Urinary bladder (tissue), 4 donors: Measurements from ENCODE around the gene RBBP4. TPM values are rescaled to one million over a fixed set of nuclear protein-coding genes. Genes with fewer than 3 reads are reported as not detected.
"Not testable (repeated sequence)": the region's sequence is repeated elsewhere in the genome, so short reads cannot be mapped to it uniquely, and the experiment has no call there.

Experiments used
- DNase-seq: peaks from one replicate; pipeline ENCODE4 v3.0.0-alpha.2; 2015; ENCODE audit errors: extremely low spot score
- H3K27ac ChIP-seq: one replicate; pipeline ENCODE4 v1.5.1; 2013; ENCODE audit warnings: low read depth, mild to moderate bottlenecking, moderate library complexity
- H3K36me3 ChIP-seq: one replicate; pipeline ENCODE4 v1.6.1; 2013; ENCODE audit warnings: mild to moderate bottlenecking, moderate library complexity; ENCODE audit not compliant: insufficient read depth
- H3K4me1 ChIP-seq: one replicate; pipeline ENCODE4 v1.6.1; 2013; ENCODE audit warnings: mild to moderate bottlenecking, moderate library complexity; ENCODE audit not compliant: insufficient read depth
- H3K4me3 ChIP-seq: one replicate; pipeline ENCODE4 v1.5.1; 2013; ENCODE audit warnings: low read depth, low read length
- WGBS: extraction: QIAGEN DNeasy Blood & Tissue Kit; methylation state at CpG from one replicate; pipeline ENCODE4 v1.1.7; 2013; 5-methylcytosine and 5-hydroxymethylcytosine counted together
- polyA plus RNA-seq: library from polyadenylated mRNA; stranded (reverse); fragments of 200-250 nt; gene quantifications from one replicate; pipeline ENCODE4 v1.2.3, GENCODE V29; 2013
- total RNA-seq: library from RNA; depleted of rRNA; stranded (reverse); fragments of >200 nt; gene quantifications from one replicate; pipeline ENCODE4 v1.2.3, GENCODE V29; 2014
- donor health status: healthy with polysubstance abuse.
- donor health status: healthy.

Gene RBBP4
- total and polyA plus RNA-seq, 2 donors = 82.6 to 151 TPM

- WGBS = 91% methylated on average over 1 of the region's 1 CpG
- H3K4me1 ChIP-seq = no peaks in the 10 kb centered on the region
Observed at GRCh38 chr1:32626176-32626575, 24.8 kb upstream of the RBBP4 start.

DNA sequence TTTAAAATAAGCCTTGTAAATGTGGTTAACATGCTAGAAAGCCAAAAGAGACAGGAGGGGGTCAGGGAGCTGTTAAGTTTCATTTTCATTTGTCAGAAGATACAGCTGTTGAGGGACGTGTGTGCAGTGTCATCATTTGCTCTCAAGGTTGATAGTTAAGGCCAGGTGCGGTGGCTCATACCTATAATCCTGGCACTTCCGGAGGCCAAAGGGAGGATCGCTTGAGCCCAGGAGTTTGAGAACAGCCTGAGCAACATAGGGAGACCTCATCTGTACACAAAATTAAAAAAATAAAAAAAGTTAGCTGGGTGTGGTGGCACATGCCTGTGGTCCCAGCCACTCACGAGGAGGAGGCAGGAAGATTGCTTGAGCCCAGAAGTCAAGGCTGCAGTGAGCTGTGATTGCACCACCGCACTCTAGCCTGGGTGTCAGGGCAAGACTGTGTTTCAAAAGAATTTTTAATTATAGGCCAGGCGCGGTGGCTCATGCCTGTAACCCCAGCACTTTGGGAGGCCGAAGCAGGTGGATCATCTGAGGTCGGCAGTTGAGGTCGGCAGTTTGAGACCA, 23.3 kb upstream of the RBBP4 start:
- WGBS = 80% methylated on average over 11 of the region's 11 CpGs
- no peaks in the 10 kb centered on the region for H3K36me3 ChIP-seq
- DNase-seq = no peak

More at GRCh38 chr1:32626176-32626575, 24.8 kb upstream of the RBBP4 start:
- H3K4me3 ChIP-seq = no peak overlapping the region
- no peaks in the 10 kb centered on the region for H3K36me3 ChIP-seq
- H3K27ac ChIP-seq = no peak overlapping the region
- DNase-seq = no peak

DNA sequence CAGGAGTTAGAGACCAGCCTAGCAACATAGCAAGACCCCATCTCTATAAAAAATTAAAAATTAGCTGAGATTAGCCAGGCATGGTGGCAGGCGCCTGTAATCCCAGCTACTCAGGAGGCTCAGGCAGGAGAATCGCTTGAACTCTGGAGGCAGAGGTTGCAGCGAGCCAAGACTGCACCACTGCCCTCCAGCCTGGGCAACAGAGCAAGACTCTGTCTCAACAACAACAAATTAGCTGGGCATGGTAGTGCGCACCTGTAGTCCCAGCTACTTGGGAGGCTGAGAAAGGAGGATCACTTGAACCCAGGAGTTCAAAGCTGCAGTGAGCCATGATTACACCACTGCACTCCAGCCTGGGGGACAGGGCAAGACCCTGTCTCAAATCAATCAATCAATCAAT, 20.8 kb upstream of the RBBP4 start:
- not testable (repeated sequence) for DNase-seq, H3K36me3 ChIP-seq, H3K4me3 ChIP-seq, H3K27ac ChIP-seq, H3K4me1 ChIP-seq
- 98% methylated on average over 4 of the region's 4 CpGs for WGBS

More for the DNA sequence above, 23.3 kb upstream of the RBBP4 start:
- Histone ChIP-seq H3K4me1 (no peaks in the 10 kb centered on the region), H3K27ac (no peak overlapping the region), H3K4me3 (no peak overlapping the region)

- no peak for DNase-seq
- Histone ChIP-seq H3K27ac (no peak overlapping the region), H3K4me1 (no peaks in the 10 kb centered on the region), H3K4me3 (no peak overlapping the region), H3K36me3 (no peaks in the 10 kb centered on the region)
- 75% methylated on average over 2 of the region's 2 CpGs for WGBS
Observed at GRCh38 chr1:32632829-32633228, 18.2 kb upstream of the RBBP4 start.

DNA sequence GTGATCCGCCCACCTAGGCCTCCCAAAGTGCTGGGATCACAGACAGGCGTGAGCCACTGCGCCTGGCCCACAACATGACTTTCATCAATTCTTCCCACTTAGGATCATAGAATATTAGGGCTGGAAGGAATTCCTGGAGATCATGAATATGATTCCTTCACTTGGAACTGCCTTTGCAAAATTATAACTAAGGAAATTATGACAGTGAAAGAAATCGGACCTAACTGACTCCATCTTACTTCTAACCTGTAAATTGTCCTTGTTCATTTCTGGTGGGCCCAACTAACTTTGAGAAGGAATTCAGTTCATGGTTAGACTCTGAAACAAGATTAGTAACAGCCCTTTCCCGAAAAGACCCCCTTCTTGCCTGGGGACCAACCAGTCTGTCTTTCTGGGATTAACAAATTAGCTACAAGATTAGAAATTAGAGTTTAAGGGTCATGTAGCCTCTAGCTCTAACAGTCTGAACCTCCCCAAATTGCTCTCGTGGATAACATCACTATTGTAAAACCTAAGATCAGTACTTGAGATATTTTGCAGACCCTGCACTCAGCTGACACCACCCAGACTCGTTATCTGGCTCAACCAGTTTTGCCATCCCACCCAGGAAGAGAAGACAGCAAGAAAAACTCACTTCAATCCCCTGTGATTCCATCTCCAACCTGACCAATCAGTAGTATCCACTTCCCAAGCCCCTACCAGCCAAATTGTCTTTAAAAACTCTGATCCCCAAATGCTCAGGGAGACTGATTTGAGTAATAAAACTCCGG, 15.3 kb upstream of the RBBP4 start:
- 89% methylated on average over 8 of the region's 8 CpGs for WGBS
- no peaks in the 10 kb centered on the region for H3K4me1 ChIP-seq

DNA sequence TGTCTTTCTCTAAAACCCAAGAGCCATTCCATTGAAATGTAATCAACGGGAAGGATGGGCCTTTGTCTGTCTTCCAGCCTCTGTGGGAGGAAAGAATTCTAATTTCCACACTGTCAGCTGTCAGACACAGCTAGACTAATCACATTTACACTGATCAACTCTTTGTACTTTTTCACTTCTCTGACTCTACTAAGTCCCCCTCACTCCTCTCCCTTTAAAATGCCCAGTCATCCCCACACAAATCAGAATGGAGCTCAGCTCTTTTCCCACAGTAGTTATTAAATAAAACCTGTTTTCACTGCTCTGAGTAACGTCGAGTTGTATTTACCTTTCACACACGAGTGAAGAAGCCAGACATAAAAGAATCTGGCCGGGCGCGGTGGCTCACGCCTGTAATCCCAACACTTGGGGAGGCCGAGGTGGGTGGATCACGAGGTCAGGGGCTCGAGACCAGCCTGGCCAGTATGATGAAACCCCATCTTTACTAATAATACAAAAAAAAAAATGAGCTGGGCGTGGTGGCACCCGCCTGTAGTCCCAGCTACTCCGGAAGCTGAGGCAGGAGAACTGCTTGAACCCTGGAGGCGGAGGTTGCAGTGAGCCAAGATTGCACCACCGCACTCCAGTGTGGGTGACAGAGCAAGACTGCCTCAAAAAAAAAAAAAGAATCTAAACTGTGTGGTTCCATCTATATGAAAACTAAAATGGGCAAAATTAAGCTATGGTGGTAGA, 13.9 kb upstream of the RBBP4 start:
- Histone ChIP-seq H3K36me3 (no peaks in the 10 kb centered on the region), H3K4me1 (no peaks in the 10 kb centered on the region), H3K27ac (no peak overlapping the region), H3K4me3 (no peak overlapping the region)
- no peak for DNase-seq
- 79% methylated on average over 16 of the region's 16 CpGs for WGBS

More for the DNA sequence above, 15.3 kb upstream of the RBBP4 start:
- H3K27ac ChIP-seq = no peak overlapping the region
- DNase-seq = no peak
- H3K36me3 ChIP-seq = no peaks in the 10 kb centered on the region
- no peak overlapping the region for H3K4me3 ChIP-seq

GRCh38 chr1:32639489-32640075, 11.4 kb upstream of the RBBP4 start:
- Histone ChIP-seq H3K27ac (no peak overlapping the region), H3K4me3 (no peak overlapping the region), H3K36me3 (no peaks in the 10 kb centered on the region), H3K4me1 (no peaks in the 10 kb centered on the region)
- WGBS = 97% methylated on average over 1 of the region's 1 CpG
- no peak for DNase-seq

DNA sequence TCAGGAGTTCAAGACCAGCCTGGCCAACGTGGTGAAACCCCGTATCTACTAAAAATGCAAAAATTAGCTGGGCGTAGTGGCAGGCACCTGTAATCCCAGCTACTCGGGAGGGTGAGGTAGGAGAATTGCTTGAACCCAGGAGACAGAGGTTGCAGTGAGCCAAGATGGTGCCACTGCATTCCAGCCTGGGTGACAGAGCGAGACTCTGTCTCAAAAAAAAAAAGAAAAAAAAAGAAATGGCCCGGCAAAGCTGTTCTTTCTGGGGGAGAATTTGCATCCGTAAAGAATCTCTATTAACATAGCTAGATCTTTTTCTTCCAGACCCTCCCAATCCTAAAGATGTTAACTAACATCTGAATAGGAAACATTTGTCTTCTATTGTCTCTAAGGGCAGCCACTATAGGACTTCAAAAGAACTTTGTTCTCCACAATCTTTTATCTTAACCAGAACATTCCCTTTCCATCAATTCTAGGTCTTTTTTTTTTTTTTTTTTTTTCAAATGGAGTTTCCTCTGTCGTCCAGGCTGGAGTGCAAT, 8.6 kb upstream of the RBBP4 start:
- not testable (repeated sequence) for H3K4me1 ChIP-seq, H3K36me3 ChIP-seq, DNase-seq, H3K27ac ChIP-seq, H3K4me3 ChIP-seq
- WGBS = 77% methylated on average over 8 of the region's 8 CpGs

DNA sequence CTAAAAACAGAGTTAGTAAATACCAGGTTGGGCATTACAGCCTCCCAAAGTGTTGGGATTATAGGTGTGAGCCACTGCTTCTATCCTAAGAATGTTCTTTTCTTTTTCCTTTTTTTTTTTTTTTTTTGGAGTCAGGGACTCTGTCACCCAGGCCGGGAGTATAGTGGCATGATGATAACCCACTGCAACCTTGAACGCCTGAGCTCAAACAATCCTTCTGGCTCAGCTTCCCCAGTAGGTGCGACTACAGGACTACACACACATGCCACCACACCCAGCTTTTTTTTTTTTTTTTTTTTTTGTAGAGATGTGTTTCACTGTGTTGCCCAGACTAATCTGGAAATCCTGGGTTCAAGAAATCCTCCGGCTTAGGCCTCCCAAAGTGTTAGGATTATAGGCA, 6.6 kb upstream of the RBBP4 start:
- Histone ChIP-seq H3K27ac (no peak overlapping the region), H3K4me1 (no peaks in the 10 kb centered on the region), H3K36me3 (no peaks in the 10 kb centered on the region), H3K4me3 (no peak overlapping the region)
- no peak for DNase-seq
- 82% methylated on average over 4 of the region's 4 CpGs for WGBS

DNA sequence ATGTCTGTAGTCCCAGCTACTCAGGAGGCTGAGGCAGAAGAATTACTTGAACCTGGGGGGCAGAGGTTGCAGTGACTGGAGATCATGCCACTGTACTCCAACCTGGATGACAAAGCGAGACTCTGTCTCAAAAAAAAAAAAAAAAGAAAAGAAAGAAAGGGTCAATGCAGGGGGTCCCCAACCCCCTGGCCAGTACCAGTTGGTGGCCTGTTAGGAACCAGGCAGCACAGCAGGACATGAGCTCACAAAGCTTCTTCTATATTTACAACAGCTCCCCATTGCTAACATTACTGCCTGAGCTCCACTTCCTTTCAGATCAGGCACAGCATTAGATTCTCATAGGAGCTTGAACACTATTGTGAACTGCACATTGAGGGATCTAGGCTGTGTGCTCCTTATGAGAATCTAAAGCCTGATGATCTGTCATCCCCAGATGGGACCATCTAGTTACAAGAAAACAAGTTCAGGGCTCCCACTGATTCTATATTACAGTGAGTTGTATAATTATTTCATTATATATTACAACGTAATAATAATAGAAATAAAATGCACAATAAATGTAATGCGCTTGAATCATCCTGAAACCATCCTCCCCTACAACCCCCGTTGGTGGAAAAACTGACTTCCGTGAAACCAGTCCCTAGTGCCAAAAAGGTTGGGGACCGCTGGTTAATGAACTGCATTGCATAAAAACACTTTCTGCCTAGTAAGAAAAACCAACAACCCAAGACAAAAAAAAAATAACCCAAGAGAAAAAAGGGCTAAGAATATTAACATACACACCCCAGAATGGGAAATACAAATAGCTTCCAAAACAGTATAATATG, 3.5 kb upstream of the RBBP4 start:
- H3K36me3 ChIP-seq = peaks cover 2% of the 10 kb centered on the region
- DNase-seq = no peak
- H3K4me1 ChIP-seq = no peaks in the 10 kb centered on the region
- WGBS = 83% methylated on average over 6 of the region's 6 CpGs
- no peak overlapping the region for H3K27ac ChIP-seq
- H3K4me3 ChIP-seq = no peak overlapping the region

GRCh38 chr1:32650248-32650751, 708 bp upstream of the RBBP4 start, which contains the start of gene ZBTB8OS:
Gene ZBTB8OS (minus strand): TSS chr1:32650550. CDS start chr1:32650529, 21 bp downstream.
- Histone ChIP-seq H3K4me1 (no peaks in the 10 kb centered on the region), H3K27ac (peak within 1 kb of the TSS; percentile 90), H3K36me3 (peaks cover 3% of the 10 kb centered on the region), H3K4me3 (peak within 1 kb of the TSS; percentile 71)
- under 1% methylated on average over 21 of the region's 21 CpGs for WGBS
- peak; percentile 93 for DNase-seq

DNA sequence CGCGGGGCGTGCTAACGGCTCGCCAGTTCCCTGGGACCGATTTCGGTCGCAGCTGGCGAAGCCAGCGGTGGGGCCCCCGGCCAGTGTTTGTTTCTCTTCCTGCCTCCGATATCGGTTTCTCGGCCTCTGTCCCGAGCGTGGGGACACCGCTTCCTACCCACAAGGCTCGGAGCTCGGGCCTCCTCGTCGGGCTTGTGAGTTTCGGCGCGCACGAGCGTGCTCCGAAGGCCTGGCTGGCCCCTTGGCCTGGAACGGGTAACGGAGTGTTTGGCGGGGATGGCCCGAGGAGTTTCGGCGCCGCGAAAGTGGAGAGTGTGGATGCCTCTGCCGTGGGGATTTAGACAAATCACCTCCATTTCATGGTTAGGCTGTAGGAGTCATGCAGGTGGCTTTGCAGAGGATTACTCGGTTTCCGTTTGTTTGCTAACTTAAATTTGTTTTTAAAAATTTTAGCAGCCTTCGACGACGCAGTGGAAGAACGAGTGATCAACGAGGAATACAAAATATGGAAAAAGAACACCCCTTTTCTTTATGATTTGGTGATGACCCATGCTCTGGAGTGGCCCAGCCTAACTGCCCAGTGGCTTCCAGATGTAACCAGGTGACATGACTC, 559 bp downstream of the RBBP4 start:
- WGBS = under 1% methylated on average over 43 of the region's 43 CpGs
- no peak for DNase-seq
- H3K27ac ChIP-seq = peak overlapping the region; percentile 76
- H3K4me1 ChIP-seq = no peaks in the 10 kb centered on the region
- H3K36me3 ChIP-seq = peaks cover 3% of the 10 kb centered on the region
- H3K4me3 ChIP-seq = peak overlapping the region; percentile 71
